HUES48 (cell line): ENCODE data around the gene B3GLCT.

Source experiments
- H3K27ac ChIP-seq: one replicate; pipeline ENCODE4 v1.7.0; 2013; ENCODE audit warnings: low read depth, low read length, inconsistent platforms
- H3K27me3 ChIP-seq: 2 replicates; pipeline ENCODE4 v1.6.1; 2013; ENCODE audit warnings: mild to moderate bottlenecking, low read length; ENCODE audit not compliant: control insufficient read depth, insufficient read depth
- H3K36me3 ChIP-seq: 2 replicates; pipeline ENCODE4 v1.6.1; 2013; ENCODE audit warnings: low read length; ENCODE audit not compliant: control insufficient read depth, insufficient read depth
- H3K4me1 ChIP-seq: 2 replicates; pipeline ENCODE4 v1.6.1; 2013; ENCODE audit warnings: mild to moderate bottlenecking, low read length; ENCODE audit not compliant: control insufficient read depth, insufficient read depth
- H3K4me3 ChIP-seq: 2 replicates; pipeline ENCODE4 v1.5.1; 2013; ENCODE audit warnings: mild to moderate bottlenecking, low read depth, low read length
- H3K9ac ChIP-seq: 2 replicates; pipeline ENCODE4 v1.6.1; 2013; ENCODE audit warnings: mild to moderate bottlenecking, low read depth, low read length, moderate library complexity
- H3K9me3 ChIP-seq: 2 replicates; pipeline ENCODE4 v1.6.1; 2013; ENCODE audit warnings: low read length; ENCODE audit not compliant: control insufficient read depth, insufficient read depth

Gene B3GLCT

DNA sequence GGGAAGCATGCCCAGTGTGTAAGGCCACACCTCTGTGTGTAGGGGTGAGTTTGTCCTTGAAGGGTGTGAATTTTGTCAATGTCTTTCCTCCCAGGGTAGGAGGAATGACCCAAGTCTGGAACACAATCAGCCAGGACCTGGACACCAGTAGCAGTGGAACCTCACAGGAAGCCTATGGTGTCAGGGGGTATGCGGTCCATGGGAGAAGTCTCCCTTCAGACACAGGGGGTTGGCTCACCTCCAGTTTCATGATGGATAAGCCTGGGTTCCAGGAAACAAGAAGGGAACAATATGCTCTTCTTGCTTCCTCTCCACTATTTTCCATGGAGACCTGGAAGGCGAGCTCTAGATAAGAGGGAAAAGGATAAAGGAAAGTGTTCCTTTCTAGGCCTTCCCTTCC lies 23.9 kb downstream of the B3GLCT start:
- Histone ChIP-seq H3K9ac (no peak overlapping the region), H3K9me3 (no peaks in the 10 kb centered on the region), H3K4me1 (peaks cover 13% of the 10 kb centered on the region)

DNA sequence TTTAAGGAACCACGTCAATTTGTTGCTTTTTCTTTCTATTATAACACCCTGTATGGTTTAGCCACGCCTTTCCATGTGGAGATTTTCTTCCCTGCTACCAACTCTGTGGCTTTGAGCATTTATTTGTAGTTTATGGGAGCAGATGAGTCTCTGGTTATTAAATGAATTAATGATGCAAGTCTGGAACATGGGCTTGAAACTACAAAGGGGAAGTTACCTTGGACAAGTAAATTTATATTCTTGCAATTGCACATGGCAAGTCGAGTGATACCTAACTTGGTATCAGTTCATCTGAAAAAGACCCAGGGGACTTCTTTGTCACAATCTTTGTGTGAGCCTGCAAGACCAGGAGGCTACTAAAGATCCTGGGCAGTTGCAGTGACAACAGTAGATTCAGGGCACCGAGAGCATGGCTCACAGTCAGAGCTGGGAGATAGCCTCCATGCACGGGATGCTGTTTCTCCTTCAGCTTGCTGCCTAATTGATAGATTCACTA lies 24.4 kb downstream of the B3GLCT start:
- Histone ChIP-seq H3K27me3 (no peaks in the 10 kb centered on the region), H3K36me3 (no peaks in the 10 kb centered on the region), H3K4me1 (peaks cover 13% of the 10 kb centered on the region), H3K9me3 (no peaks in the 10 kb centered on the region), H3K27ac (no peak overlapping the region), H3K9ac (no peak overlapping the region), H3K4me3 (no peak overlapping the region)

More for the DNA sequence above, 23.9 kb downstream of the B3GLCT start:
- no peak overlapping the region for H3K4me3 ChIP-seq
- H3K36me3 ChIP-seq, result no peaks in the 10 kb centered on the region
- no peak overlapping the region for H3K27ac ChIP-seq
- H3K27me3 ChIP-seq, result no peaks in the 10 kb centered on the region

DNA sequence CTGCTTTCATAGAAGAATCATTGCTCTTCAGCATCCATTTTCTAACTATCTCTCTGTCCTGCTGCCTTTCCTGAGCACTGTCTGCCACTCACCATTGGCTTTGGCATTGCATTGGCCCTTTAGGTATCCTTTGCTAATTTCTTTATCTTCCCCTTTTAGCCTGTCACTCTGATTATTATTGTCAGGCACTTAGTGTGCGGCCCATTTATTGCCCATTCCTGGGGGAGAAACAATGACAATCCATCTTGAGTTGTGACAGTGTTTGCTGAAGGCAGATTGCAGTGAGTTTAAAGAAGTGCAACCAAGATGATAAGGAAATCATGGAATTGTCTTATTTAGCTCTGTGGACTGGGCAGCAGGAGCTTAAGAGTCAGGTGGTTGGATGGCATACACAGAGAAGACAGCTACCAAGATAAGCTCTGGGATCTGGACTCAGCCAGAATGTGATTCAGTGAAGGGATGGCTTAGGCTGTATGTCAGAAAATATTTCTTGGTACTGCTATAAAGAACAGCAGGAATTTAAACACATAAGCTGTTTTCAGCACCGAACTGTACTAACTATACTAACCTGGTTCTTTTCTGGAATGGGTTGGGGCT lies 25.3 kb downstream of the B3GLCT start:
- Histone ChIP-seq H3K4me1 (peaks cover 13% of the 10 kb centered on the region), H3K4me3 (no peak overlapping the region), H3K36me3 (no peaks in the 10 kb centered on the region), H3K27me3 (no peaks in the 10 kb centered on the region), H3K27ac (peak overlapping the region; percentile 76), H3K9me3 (no peaks in the 10 kb centered on the region), H3K9ac (no peak overlapping the region)

DNA sequence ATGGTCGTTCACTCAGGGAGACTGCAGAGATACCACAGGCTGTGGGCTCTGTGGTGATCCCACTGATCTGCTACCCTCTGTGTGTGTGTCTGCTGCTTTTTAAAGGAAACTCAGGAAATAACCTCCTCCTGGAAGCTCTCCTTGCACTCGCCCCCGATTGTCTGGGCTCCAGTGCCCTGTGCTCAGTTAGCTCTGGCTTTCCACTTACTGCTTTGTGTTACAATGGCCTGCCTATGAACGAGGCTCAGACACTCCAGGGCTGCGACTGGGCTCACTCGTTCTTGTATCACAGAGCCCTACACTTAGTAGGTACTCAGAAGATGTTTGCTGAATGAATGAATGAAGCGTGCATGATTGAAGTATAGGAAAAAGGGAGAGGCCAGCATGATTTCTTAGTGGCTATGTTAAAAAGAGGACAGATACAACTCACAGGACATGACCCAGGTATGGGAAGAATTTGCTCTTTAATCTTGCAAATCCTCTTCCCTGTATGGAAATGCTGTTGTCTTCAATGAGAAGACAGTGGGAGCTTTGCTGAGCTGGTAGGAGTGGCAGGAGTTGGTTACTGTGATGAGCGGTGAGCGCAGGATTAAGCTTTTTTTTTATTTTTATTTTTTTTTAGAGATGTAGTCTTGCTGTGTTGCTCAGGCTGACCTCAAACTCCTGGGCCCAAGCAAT lies 26.4 kb downstream of the B3GLCT start:
- H3K4me1 ChIP-seq, result peaks cover 13% of the 10 kb centered on the region
- no peak overlapping the region for H3K9ac ChIP-seq
- H3K9me3 ChIP-seq, result no peaks in the 10 kb centered on the region
- no peaks in the 10 kb centered on the region for H3K36me3 ChIP-seq
- no peak overlapping the region for H3K4me3 ChIP-seq
- peak overlapping the region; percentile 76 for H3K27ac ChIP-seq
- H3K27me3 ChIP-seq, result no peaks in the 10 kb centered on the region

DNA sequence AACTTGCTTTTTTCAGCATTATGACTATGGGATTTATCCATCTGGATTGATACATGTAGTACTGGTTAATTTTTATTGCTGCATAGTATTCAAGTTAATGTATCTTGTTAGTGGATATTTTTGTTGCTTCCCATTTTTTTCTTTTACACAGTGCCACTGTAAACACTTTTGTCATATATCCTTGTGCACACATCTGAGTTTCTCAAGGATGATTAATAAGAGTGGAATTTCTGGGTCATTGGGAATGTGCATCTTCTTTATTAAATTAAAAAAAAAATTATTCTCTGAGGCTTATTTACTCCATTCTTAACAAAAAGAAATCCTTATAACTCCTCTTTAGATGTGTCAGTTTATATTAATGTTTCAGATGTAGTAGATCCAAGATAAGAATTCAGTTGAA lies 27.3 kb downstream of the B3GLCT start:
- no peaks in the 10 kb centered on the region for H3K9me3 ChIP-seq
- no peaks in the 10 kb centered on the region for H3K27me3 ChIP-seq
- H3K4me1 ChIP-seq, result peaks cover 13% of the 10 kb centered on the region
- no peak overlapping the region for H3K27ac ChIP-seq
- no peak overlapping the region for H3K4me3 ChIP-seq
- H3K9ac ChIP-seq, result no peak overlapping the region
- H3K36me3 ChIP-seq, result no peaks in the 10 kb centered on the region

DNA sequence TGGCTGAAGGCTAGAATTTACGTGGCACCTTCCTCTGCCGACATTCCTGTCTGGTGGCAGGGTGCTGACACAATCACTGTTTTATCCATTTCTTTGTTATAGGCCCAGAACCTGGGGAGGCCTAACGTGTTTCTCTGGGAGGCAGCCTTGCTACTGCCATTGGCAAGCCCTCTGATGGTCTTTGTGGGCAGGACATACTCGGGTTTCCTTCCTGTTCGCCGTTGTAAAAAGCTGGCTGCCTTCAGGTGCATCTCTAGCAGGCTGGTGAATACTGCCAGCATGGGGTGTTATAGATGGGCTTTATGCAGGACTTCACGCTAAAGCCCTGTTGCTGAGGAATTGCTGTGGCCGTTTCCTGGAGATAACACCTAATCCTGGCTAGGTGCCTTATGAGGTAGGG lies 28.1 kb downstream of the B3GLCT start:
- H3K27me3 ChIP-seq, result no peaks in the 10 kb centered on the region
- H3K27ac ChIP-seq, result no peak overlapping the region
- no peaks in the 10 kb centered on the region for H3K36me3 ChIP-seq
- H3K9ac ChIP-seq, result no peak overlapping the region
- H3K4me1 ChIP-seq, result peaks cover 13% of the 10 kb centered on the region
- no peaks in the 10 kb centered on the region for H3K9me3 ChIP-seq
- H3K4me3 ChIP-seq, result no peak overlapping the region

DNA sequence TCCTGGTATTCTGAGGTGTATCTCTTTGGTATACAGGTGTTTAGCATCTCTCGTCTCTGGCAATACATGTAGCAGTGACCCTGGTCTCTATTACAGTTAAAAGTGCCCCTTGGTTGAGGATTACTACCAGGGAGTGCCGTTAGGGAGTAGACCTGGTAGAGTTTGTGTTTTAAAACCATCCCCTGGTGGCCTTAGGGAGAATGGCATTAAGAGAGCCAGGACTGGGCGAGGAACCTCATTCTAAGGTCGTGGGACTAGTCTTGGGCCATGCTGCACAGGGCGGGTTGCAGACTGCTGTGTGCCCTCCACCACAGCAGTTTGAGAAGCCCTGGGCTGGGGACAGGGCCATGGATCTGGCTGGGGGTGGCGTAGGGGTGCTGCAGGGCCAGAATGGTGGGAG lies 35.0 kb downstream of the B3GLCT start:
- Histone ChIP-seq H3K36me3 (no peaks in the 10 kb centered on the region), H3K27me3 (no peaks in the 10 kb centered on the region), H3K27ac (no peak overlapping the region), H3K4me1 (no peaks in the 10 kb centered on the region), H3K4me3 (no peak overlapping the region), H3K9me3 (no peaks in the 10 kb centered on the region), H3K9ac (no peak overlapping the region)

DNA sequence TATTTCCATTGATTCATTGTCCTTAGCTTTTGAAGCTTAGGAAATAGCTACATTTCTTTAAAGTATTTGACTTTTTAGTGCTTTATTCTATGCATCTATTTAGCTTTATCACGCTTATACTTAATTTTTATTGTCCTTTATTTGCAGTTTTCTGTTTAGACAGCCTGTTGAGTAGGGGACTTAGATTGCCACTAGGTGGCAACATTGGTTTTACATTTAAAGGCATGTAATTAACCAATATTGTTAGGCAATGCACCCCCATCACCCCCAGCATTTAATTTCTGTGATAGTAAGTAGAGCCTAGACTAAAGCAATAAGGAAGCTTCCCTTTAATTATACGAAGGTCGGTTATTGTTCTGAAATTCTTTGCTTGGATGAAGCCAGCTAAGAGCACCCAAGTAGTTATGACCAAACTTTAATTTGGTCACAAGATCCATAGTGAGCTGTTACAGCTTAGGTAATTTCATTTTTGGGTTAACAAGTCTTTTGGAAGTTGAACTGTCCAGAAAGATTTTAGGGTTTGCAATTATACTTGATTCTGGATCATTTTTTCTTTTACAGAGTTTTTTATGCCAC lies 36.5 kb downstream of the B3GLCT start:
- Histone ChIP-seq H3K9me3 (no peaks in the 10 kb centered on the region), H3K9ac (no peak overlapping the region), H3K36me3 (no peaks in the 10 kb centered on the region), H3K27me3 (no peaks in the 10 kb centered on the region), H3K4me1 (no peaks in the 10 kb centered on the region), H3K27ac (no peak overlapping the region), H3K4me3 (no peak overlapping the region)

DNA sequence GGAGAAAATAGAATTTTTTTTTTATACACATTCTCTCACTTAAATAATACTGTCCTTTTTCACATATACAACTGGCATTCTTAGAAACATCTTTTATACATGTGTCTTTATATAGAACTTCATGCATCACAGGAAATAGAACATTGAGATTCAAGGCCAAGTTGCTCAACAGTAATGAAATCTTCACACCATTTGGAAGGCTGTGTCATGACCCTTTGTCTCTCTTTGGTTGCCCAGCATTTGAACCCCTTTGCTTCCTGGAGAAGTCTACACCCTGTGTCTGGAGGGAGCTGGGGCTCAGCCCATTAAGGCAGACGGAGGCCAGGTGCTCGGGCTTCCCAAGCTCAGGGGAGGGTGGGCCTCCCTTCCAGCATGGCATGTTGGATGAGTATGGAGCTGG lies 41.1 kb downstream of the B3GLCT start:
- Histone ChIP-seq H3K4me1 (no peaks in the 10 kb centered on the region), H3K9me3 (no peaks in the 10 kb centered on the region), H3K36me3 (no peaks in the 10 kb centered on the region), H3K9ac (no peak overlapping the region), H3K27ac (no peak overlapping the region), H3K4me3 (no peak overlapping the region), H3K27me3 (no peaks in the 10 kb centered on the region)

DNA sequence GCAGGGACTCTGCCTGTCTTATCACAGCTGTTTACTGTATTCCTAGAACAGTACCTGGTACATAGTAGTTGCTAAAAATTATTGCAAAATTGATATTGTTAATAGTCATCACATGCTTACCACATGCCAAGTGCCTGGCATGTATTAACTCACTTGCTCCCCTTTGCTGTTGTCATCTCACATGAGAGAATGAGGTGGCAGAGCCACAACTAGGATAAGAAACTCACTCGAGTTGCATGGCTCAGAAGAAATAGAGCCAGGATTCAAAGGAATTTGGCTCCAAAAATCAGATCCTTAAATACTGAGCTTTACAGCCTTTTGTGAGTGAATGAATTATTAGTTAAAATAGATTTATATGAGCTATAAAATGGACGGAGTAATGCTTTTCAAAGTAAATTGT lies 42.6 kb downstream of the B3GLCT start:
- H3K9me3 ChIP-seq, result no peaks in the 10 kb centered on the region
- H3K4me1 ChIP-seq, result no peaks in the 10 kb centered on the region
- no peak overlapping the region for H3K27ac ChIP-seq
- no peaks in the 10 kb centered on the region for H3K36me3 ChIP-seq
- H3K27me3 ChIP-seq, result no peaks in the 10 kb centered on the region
- no peak overlapping the region for H3K4me3 ChIP-seq
- no peak overlapping the region for H3K9ac ChIP-seq

DNA sequence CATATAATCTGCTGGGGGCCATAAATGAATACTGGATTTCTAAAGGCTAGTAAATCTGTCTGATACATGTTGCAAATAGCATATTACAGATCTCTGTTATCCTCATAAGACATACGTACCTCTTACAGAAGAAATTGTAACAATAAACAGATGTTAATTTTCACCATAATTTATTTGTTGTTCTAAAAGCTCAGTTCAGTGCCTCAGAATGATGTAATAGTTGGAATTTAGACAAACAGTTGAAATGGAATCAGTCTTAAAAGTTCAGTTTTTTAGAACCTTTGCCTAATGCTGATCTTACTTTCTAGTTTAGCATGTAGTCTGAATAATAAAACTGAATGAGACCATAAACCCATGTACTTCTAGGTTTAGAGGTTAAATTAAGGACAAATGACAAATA lies 43.1 kb downstream of the B3GLCT start:
- no peak overlapping the region for H3K27ac ChIP-seq
- no peaks in the 10 kb centered on the region for H3K36me3 ChIP-seq
- no peak overlapping the region for H3K9ac ChIP-seq
- H3K9me3 ChIP-seq, result no peaks in the 10 kb centered on the region
- no peaks in the 10 kb centered on the region for H3K4me1 ChIP-seq
- H3K4me3 ChIP-seq, result no peak overlapping the region
- no peaks in the 10 kb centered on the region for H3K27me3 ChIP-seq
